ENCODE data around the gene HSPA9. TPM values are rescaled to one million over a fixed set of nuclear protein-coding genes. Genes with fewer than 3 reads are reported as not detected.
A peak's percentile ranks its signal among the peaks of the same experiment; 100 is the strongest.

The HSPA9 gene
- total RNA-seq, 4 donors from 2014 or later: 82.7 to 236 (median 175) TPM

- Histone ChIP-seq H3K4me1 (peaks cover 28 to 76% (median 46%) of the 10 kb centered on the region in 4 donors), H3K4me3 (peak within 1 kb of the TSS; percentile 84 to 90 (median 87)), H3K27me3 (no peaks in the 10 kb centered on the region), H3K36me3 (no peaks in the 10 kb centered on the region), H3K27ac (peak within 1 kb of the TSS; percentile 96 to 99 (median 98)), H3K9me3 (no peaks in the 10 kb centered on the region)
- DNase-seq: peak; percentile 100
- in situ Hi-C loops (cut with MboI; ENCODE audit: low pct_ligation_motif_present in 1 of 4, low pct_unique_long_range_greater_than_20kb in 1 of 4, low sequenced_read_pairs in 3 of 4) (loop anchor here in 1 of 4 donors (25.0 kb wide), 1 partner anchor 356 kb away; the partner anchor contains the start of genes BRD8 and KIF20A), intact Hi-C loops (cut with DNase I; ENCODE audit: low total_unique reads) (loop anchor here (5.0 kb wide), 1 partner anchor 81 kb away; no protein-coding TSS in a partner anchor)
- WGBS, 2 donors (ENCODE audit: low coverage in 1 of 2): 0 to 1% methylated on average over 18 to 27 of the region's 70 CpGs
- TF ChIP-seq EP300 (IDR thresholded peaks at IDR 0.05; ENCODE audit: low read depth) (peak; percentile 57), POLR2AphosphoS5 (IDR thresholded peaks at IDR 0.05) (peak; percentile 100), POLR2A (IDR thresholded peaks at IDR 0.05) (peak; percentile 99), CTCF (IDR thresholded peaks at IDR 0.05) (peak in 1 of 5 experiments; percentile 31)
Measured at GRCh38 chr5:138542956-138543729, 32.1 kb downstream of the HSPA9 start, which contains the start of gene ETF1. ETF1 (minus strand) TSS chr5:138543236; CDS start chr5:138542918, 318 bp downstream.

DNA sequence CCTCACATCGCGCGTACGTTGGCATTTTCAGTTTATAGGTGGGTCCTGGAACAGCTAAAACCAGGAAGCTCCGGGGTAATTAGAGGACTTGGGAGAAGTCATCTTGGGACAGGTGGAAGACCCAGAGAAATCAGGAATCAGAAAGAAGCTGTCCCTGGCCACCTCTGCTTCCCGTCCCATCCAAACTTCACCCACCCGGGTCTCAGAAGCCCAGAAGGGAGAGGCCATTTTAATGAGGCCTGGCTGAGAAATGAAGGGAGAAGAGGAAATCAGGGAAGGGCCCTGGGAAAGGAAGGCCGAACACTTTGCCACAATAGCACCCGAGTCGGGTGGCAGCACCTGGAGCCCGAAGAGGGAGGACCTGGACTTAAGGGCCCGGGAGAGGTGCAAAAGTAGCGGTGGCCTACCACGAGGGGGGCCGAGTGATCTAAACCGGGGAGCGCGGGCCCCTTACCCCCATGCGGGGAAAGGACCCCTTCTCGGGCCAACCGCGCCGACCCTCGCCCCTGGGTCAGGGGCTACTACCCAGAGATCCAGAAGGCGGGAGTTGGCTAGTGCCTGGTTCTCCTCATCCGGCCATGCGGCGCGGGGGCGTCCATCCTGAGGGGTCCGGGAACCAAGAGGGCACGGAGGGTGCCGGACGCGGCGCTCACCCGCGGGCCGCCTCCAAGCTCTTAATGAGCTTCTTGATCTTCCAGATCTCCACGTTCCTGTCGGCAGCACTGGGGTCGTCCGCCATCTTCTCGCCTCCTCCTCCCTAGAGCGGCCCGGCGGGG is 32.8 kb downstream of the HSPA9 start:
- H3K27me3 ChIP-seq: no peaks in the 10 kb centered on the region
- H3K9me3 ChIP-seq: no peaks in the 10 kb centered on the region
- peak; percentile 21 for DNase-seq
- no peaks in the 10 kb centered on the region for H3K36me3 ChIP-seq
- WGBS, 2 donors (ENCODE audit: low coverage in 1 of 2): 0 to 1% methylated on average over 2 to 40 of the region's 47 CpGs
- intact Hi-C loops (cut with DNase I; ENCODE audit: low total_unique reads): loop anchor here (5.0 kb wide), 1 partner anchor 80 kb away; no protein-coding TSS in a partner anchor
- in situ Hi-C loops (cut with MboI; ENCODE audit: low pct_ligation_motif_present in 1 of 4, low pct_unique_long_range_greater_than_20kb in 1 of 4, low sequenced_read_pairs in 3 of 4): loop anchor here in 1 of 4 donors (25.0 kb wide), 1 partner anchor 355 kb away; the partner anchor contains the start of genes BRD8 and KIF20A
- peak overlapping the region; percentile 96 to 99 (median 96) for H3K27ac ChIP-seq
- peak overlapping the region; percentile 62 to 90 (median 87) for H3K4me3 ChIP-seq
- peaks cover 26 to 70% (median 46%) of the 10 kb centered on the region in 4 donors for H3K4me1 ChIP-seq
- TF ChIP-seq POLR2A (IDR thresholded peaks at IDR 0.05) (no peak), CTCF (IDR thresholded peaks at IDR 0.05) (peak in 1 of 5 experiments; percentile 22), POLR2AphosphoS5 (IDR thresholded peaks at IDR 0.05) (no peak), EP300 (IDR thresholded peaks at IDR 0.05; ENCODE audit: low read depth) (no peak)

GRCh38 chr5:138541511-138542179 is 33.6 kb downstream of the HSPA9 start:
- DNase-seq: no peak
- WGBS, 2 donors (ENCODE audit: low coverage in 1 of 2): 7 to 17% methylated on average over 3 to 6 of the region's 6 CpGs
- TF ChIP-seq EP300 (IDR thresholded peaks at IDR 0.05; ENCODE audit: low read depth): no peak
- TF ChIP-seq POLR2A (IDR thresholded peaks at IDR 0.05): no peak
- TF ChIP-seq POLR2AphosphoS5 (IDR thresholded peaks at IDR 0.05): no peak
- TF ChIP-seq CTCF (IDR thresholded peaks at IDR 0.05): no peak
- H3K4me1 ChIP-seq: peaks cover 26 to 70% (median 46%) of the 10 kb centered on the region in 4 donors
- in situ Hi-C loops (cut with MboI; ENCODE audit: low pct_ligation_motif_present in 1 of 4, low pct_unique_long_range_greater_than_20kb in 1 of 4, low sequenced_read_pairs in 3 of 4) (loop anchor here in 1 of 4 donors (25.0 kb wide), 1 partner anchor 354 kb away; the partner anchor contains the start of genes BRD8 and KIF20A), intact Hi-C loops (cut with DNase I; ENCODE audit: low total_unique reads) (loop anchor here (5.0 kb wide), 1 partner anchor 79 kb away; no protein-coding TSS in a partner anchor)
- H3K27me3 ChIP-seq: no peaks in the 10 kb centered on the region
- peak overlapping the region; percentile 96 to 99 (median 96) for H3K27ac ChIP-seq
- no peaks in the 10 kb centered on the region for H3K36me3 ChIP-seq
- peak overlapping the region; percentile 62 to 90 (median 87) for H3K4me3 ChIP-seq
- no peaks in the 10 kb centered on the region for H3K9me3 ChIP-seq

All from transverse colon (tissue), 4 donors.